ENCODE data around the gene RBM5. TPM values are rescaled to one million over a fixed set of nuclear protein-coding genes. Genes with fewer than 3 reads are reported as not detected.

The RBM5 gene
- total and polyA plus RNA-seq, 10 of the 15 experiments (the other 5 are each of a cell fraction or from before 2014, with no cell fraction given): 35.1 to 347 (median 111) TPM

GRCh38 chr3:50166620-50167019, 77.9 kb downstream of the RBM5 start:
- RAD21 ChIA-PET (ENCODE audit: unreplicated experiment): no interaction called here
- ATAC-seq (no peak), DNase-seq (ENCODE audit: low read depth, low spot score) (no peak), FAIRE-seq (no peak)
- TF ChIP-seq PKNOX1 (IDR thresholded peaks at IDR 0.05) (no peak), ATF7 (IDR thresholded peaks at IDR 0.05; ENCODE audit: low read depth) (no peak), IKZF1 (conservative IDR thresholded peaks at IDR 0.05) (no peak), JUNB (IDR thresholded peaks at IDR 0.05) (no peak), SRF (IDR thresholded peaks at IDR 0.05; ENCODE audit: low read depth in 2 of 2, low read length in 2 of 2) (no peak), PAX5 (IDR thresholded peaks at IDR 0.05; ENCODE audit: borderline replicate concordance, low read depth, low read length) (no peak), YY1 (IDR thresholded peaks at IDR 0.05; ENCODE audit: low read depth, low read length) (no peak), RCOR1 (conservative IDR thresholded peaks at IDR 0.05; ENCODE audit: low read depth, low read length) (no peak), SMAD5 (IDR thresholded peaks at IDR 0.05; ENCODE audit: low read depth) (no peak), STAT1 (conservative IDR thresholded peaks at IDR 0.05) (no peak), EGR1 (IDR thresholded peaks at IDR 0.05; ENCODE audit: borderline replicate concordance in 1 of 2, low read depth in 2 of 2, low read length in 2 of 2) (no peak), ZBED1 (IDR thresholded peaks at IDR 0.05; ENCODE audit: borderline replicate concordance) (no peak), TCF7 (IDR thresholded peaks at IDR 0.05; ENCODE audit: borderline replicate concordance) (no peak), STAT3 (IDR thresholded peaks at IDR 0.05; ENCODE audit: low read depth, low read length) (no peak), POLR2AphosphoS2 (IDR thresholded peaks at IDR 0.05; ENCODE audit: low read depth, low read length) (no peak), NFYA (IDR thresholded peaks at IDR 0.05; ENCODE audit: borderline replicate concordance, low read depth, low read length) (no peak), USF2 (IDR thresholded peaks at IDR 0.05; ENCODE audit: borderline replicate concordance, low read depth, low read length) (no peak), SPI1 (IDR thresholded peaks at IDR 0.05; ENCODE audit: borderline replicate concordance, insufficient read depth, low read depth, low read length) (no peak)
- H4K20me1 ChIP-seq (ENCODE audit: control insufficient read depth, insufficient read depth): no peaks in the 10 kb centered on the region; the same call in 1 of the 2 replicates
- no peaks in the 10 kb centered on the region for H3K9me3 ChIP-seq (replicated peaks; ENCODE audit: control insufficient read depth, insufficient read depth, low read length)
- H3K36me3 ChIP-seq (ENCODE audit: control insufficient read depth in 2 of 2, insufficient read depth in 2 of 2, low read length in 1 of 2): no peaks in the 10 kb centered on the region
- 12% methylated on average over 6 of the region's 6 CpGs for WGBS (ENCODE audit: insufficient coverage, insufficient replicate concordance, low lambda C conversion rate, missing lambda C conversion rate)
- no peaks in the 10 kb centered on the region for H3K4me1 ChIP-seq (ENCODE audit: control insufficient read depth, insufficient read depth, low read length)
- CTCF ChIA-PET: no interaction called here
- no peak overlapping the region for H3K27ac ChIP-seq (ENCODE audit: control insufficient read depth, insufficient read depth)
- BruUV-seq (replicated peaks): no TSS peak
- POLR2A ChIA-PET: no interaction called here
- H3K4me3 ChIP-seq: no peak overlapping the region
- SMC1A ChIA-PET (ENCODE audit: uncharacterized antibody, unreplicated experiment): no interaction called here
- no peak overlapping the region for H3K4me2 ChIP-seq (ENCODE audit: control insufficient read depth, insufficient read depth)
- in situ Hi-C loops (cut with MboI): no loop called here
- no peaks in the 10 kb centered on the region; a peak in 1 of 4 replicates for H3K27me3 ChIP-seq (replicated peaks in 1 of 2; ENCODE audit: control insufficient read depth in 2 of 2, insufficient read depth in 2 of 2, low read length in 1 of 2)
- H2AFZ ChIP-seq (ENCODE audit: control insufficient read depth, low read depth, low read length): no peak overlapping the region
- H3K9ac ChIP-seq (ENCODE audit: control insufficient read depth, insufficient read depth, low read length): no peak overlapping the region
- H3K79me2 ChIP-seq (ENCODE audit: control insufficient read depth, insufficient read depth, low read length): no peaks in the 10 kb centered on the region
- intact Hi-C loops (cut with micrococcal nuclease; ENCODE audit: unreplicated experiment): no loop called here
